SH-SY5Y (cell line): ENCODE measurements around the gene ANKRD24.

Experiments used
- GATA2 ChIP-seq: IDR thresholded peaks from 2 replicates; pipeline ENCODE4 v1.6.1; 2011; ENCODE audit warnings: mild to moderate bottlenecking, low read depth, low read length
- GATA3 ChIP-seq: IDR thresholded peaks from 2 replicates; pipeline ENCODE4 v1.6.1; 2011; ENCODE audit warnings: low read depth, mild to moderate bottlenecking, low read length, moderate library complexity

GRCh38 chr19:4161415-4162077 lies 20.9 kb upstream of the ANKRD24 start:
- TF ChIP-seq GATA3 (no peak), GATA2 (no peak)
